HCT116 (cell line): ENCODE results near the gene WWP2.

ENCODE experiments used
- CTCF ChIP-seq, 3 experiments: fragments of 200-600 bp in 1 of 3; sonication (generic) in 1 of 3; IDR thresholded peaks in 2 of 3; conservative IDR thresholded peaks in 1 of 3; 2 replicates each; pipeline ENCODE4 v1.5.1; 2012 to 2017; ENCODE audit warnings: low read depth in 2 of 3, low read length in 2 of 3, antibody characterized with exemption in 1 of 3, borderline replicate concordance in 1 of 3, control low read depth in 1 of 3, mild to moderate bottlenecking in 1 of 3, mixed read lengths in 1 of 3, mixed run types in 1 of 3, moderate library complexity in 1 of 3; ENCODE audit not compliant: insufficient read depth in 1 of 3
- EZH2 ChIP-seq: fragments of 200-600 bp; sonication (generic); IDR thresholded peaks from 2 replicates; pipeline ENCODE4 v1.6.1; 2017; ENCODE audit warnings: antibody characterized with exemption, mixed run types
- POLR2A ChIP-seq: IDR thresholded peaks from 2 replicates; pipeline ENCODE4 v1.7.0; 2011; ENCODE audit warnings: borderline replicate concordance; ENCODE audit not compliant: insufficient read depth, insufficient read length; ENCODE audit errors: extremely low read depth
- TF ChIP-seq, protein P1 (sequence below): IDR thresholded peaks from 2 replicates; pipeline ENCODE4 v1.6.1; 2012

- no peak for TF ChIP-seq CTCF (IDR thresholded peaks at IDR 0.05 in 2 of 3, conservative IDR thresholded peaks at IDR 0.05 in 1 of 3; ENCODE audit: borderline replicate concordance in 1 of 3, insufficient read depth in 1 of 3, low read depth in 2 of 3, low read length in 2 of 3)
- no peak for TF ChIP-seq POLR2A
- no peak for TF ChIP-seq EZH2
- TF ChIP-seq, protein P1, sequence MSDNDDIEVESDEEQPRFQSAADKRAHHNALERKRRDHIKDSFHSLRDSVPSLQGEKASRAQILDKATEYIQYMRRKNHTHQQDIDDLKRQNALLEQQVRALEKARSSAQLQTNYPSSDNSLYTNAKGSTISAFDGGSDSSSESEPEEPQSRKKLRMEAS = no peak
These were observed 132.5 kb downstream of the WWP2 start for GRCh38 chr16:69894676-69895075.
